A204.1 (cell line): ENCODE results near the gene MPHOSPH8.

Experiments used
- FAIRE-seq: peaks from 2 replicates; lab custom pipeline; 2012; peaks lifted over from hg19 to GRCh38; lab: Jason Lieb, UNC

Gene MPHOSPH8, protein sequence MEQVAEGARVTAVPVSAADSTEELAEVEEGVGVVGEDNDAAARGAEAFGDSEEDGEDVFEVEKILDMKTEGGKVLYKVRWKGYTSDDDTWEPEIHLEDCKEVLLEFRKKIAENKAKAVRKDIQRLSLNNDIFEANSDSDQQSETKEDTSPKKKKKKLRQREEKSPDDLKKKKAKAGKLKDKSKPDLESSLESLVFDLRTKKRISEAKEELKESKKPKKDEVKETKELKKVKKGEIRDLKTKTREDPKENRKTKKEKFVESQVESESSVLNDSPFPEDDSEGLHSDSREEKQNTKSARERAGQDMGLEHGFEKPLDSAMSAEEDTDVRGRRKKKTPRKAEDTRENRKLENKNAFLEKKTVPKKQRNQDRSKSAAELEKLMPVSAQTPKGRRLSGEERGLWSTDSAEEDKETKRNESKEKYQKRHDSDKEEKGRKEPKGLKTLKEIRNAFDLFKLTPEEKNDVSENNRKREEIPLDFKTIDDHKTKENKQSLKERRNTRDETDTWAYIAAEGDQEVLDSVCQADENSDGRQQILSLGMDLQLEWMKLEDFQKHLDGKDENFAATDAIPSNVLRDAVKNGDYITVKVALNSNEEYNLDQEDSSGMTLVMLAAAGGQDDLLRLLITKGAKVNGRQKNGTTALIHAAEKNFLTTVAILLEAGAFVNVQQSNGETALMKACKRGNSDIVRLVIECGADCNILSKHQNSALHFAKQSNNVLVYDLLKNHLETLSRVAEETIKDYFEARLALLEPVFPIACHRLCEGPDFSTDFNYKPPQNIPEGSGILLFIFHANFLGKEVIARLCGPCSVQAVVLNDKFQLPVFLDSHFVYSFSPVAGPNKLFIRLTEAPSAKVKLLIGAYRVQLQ

DNA sequence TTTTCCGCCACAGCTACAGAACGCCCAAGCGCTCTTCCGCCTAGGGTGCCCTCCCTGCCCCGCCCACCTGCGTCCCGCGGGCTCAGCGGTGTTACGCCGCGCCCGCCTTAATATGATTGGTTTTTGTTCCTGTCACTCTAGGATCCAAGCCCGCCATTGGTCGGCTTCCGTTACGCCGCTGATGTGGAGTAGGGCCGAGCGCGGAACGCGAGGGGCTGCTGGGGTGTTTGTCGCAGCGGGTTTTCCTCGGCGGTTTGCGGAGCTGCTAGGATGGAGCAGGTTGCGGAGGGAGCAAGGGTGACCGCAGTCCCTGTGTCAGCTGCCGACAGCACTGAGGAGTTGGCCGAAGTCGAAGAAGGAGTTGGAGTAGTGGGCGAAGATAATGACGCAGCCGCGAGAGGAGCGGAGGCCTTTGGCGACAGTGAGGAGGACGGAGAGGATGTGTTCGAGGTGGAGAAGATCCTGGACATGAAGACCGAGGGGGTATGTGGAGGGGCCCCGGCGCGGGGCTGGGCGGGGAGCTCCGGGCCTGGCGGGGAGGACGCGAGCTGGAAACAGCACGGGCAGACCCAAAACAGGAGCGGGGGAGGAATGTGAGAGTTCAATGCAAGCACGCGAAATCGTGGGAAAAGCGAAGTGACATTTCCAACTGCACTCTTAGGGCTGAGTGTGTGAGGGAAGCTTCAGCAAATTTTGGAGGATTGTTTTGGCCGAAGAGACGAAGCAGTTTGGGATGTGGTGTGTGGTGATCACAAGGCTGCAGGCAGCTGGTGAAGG is at the start of gene MPHOSPH8:
MPHOSPH8 (plus strand) TSS at position 181 of the 777 bp plus-strand sequence; CDS start at position 271, 90 bp downstream.
- FAIRE-seq, result no peak

DNA sequence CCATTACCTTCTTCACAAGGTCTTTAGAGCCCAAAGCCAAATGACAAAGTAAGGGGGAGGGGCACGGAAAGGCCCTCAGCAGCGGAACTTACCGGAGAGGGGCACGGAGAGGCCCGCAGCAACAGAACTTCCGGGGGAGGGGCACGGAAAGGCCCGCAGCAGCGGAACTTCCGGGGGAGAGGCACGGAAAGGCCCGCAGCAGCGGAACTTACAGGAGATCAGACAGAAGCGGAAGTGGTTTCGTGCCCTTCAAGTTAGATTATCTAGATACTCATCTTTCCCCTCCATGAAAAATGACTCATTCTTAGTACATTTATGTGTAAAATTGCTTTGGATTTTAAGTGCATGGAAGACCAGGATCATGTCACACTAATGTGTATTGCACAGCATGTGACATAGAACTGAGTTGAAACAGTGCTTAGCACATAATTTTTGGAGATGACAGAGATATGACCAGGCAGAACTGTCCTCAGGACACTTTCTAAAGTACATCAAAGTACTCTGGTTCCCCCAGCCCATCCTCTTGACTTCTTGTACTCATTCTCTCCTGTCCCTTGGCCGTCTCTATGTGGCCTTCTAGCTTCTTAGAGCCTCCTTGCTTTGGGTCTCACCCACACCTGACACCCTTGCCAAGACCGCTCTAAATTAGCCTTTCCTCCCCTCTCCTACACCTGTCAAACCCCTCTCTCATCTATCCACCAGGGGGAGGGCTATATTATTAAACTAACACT is 46.4 kb upstream of the MPHOSPH8 start:
- no peak for FAIRE-seq

DNA sequence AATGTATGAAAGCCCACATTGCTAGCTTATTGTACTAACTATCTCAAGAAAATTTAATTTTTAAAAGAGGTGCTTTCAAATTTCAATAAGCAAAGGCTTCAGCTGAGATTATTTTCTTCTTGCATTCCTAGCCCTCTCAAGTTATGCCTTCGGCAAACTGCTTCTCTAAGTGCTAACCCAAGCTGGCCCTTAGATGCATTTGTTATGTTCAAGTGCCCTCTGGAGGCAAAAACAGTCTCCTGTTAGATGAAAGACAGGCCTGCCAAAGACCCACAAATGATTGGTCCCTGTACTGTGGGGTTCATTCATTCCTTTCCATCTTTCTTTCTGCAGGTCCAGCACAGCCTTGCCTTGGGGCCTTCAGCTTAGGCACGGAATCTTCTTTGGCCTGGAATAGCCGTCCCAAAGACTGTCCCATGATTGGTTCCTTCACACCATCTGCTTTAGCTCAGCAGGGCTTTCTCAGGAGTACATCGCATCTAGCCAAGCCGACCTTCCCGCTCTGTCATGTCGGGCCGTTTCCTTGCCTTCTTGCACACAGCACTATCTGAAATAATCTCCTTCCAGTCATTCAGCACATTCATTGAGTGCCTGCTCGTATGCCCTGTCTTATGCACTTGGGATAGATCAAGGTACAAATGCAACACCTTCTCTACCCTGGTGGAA is 45.7 kb upstream of the MPHOSPH8 start:
- FAIRE-seq, result peak; percentile 95

DNA sequence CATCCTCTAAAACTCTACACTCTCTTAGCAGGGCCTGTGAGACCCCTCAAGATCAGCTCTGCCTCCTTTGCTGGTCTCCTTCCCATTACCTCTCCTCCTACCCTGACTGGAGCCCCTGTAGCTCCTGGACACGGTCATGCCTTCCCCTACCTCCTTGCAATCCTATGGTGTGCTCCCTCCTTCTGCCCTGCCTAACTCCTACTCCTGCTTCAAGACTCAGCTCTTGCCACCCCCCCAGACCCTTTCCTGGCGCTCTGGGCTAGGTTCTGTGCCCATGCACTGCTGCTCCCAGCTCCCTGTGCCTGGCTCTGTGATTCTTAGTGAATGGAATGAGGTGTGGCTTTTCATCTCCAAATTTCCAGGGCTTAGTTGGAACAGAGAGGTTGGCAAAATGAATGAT is 44.1 kb upstream of the MPHOSPH8 start:
- FAIRE-seq, result no peak

DNA sequence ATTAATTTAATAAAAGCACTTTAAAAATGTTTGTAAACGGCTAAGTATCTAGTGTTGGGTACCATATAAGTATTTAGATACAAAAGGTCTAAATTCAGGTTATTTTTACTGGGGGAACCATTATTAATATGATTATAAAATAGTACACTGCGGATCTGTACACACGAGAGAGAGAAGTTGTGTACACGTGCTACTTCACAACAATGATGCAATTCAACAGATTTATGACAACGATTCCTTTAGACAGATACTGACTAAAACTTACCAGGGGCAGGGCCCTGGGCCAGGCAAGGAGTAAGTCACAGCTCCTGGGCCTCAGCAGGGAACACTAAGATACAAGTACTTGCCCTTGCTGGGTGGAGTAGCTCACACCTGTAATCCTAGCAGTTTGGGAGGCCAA is 43.0 kb upstream of the MPHOSPH8 start:
- no peak for FAIRE-seq

DNA sequence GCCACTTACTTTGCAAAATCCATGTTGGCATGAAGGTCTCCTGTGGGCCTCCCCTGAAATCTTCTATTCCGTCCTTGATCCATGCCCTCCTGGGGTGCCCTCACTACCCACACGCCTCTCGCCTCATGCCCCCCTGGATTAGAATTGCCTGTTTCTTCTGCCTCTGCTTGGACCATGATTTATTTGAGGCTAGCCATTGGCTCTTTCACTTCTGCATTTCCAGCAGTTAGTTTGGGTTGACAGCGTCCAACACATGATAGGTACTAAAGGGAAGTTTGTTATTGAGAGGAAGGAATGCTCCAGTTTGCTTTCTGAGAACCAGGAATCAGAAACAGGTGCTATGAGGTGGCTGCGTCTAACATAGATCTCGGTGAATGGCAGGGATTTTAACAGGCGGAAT is 41.6 kb upstream of the MPHOSPH8 start:
- FAIRE-seq, result no peak

DNA sequence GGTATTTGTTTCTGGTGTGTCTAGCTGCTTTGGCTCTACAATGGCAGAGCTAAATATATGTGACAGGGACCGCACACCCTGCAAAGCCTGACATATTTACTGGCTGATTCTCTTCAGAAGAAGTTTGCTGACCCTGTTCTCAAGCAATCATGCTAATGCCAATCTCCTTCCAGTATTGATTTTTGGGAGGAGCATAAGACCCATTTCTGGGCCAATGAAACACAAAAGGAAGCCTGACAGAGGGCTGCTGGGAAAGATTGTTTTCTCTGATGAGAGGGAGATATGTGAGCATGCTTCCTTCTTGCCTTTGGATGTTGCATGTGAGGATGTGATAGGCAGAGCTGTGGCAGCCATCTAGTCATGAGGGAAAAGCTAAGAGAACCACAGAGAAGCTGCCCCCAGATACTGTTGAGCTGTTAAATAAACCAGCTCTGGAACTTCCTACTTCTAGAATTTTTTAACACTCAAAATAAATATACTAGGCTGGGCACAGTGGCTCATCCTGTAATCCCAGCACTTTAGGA is 40.7 kb upstream of the MPHOSPH8 start:
- FAIRE-seq, result no peak

DNA sequence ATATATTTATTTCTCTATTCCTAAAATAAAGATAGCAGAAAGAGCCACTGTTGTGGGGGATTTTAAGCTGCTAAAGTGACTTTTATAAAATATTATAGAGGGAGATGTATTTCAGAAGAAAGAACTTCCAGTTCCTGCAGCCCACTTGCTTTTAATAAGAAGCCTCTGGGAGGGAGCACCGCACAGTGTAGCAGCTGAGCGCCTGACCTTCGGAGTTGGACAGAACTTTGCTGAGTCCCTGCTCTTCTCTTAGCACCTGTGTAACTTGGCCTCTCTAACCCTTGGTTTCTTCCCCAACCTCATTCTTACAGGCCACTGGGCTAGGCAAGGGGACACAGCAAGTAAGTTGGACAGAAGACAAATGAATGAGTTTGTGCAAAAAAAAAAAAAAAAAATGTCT is 37.4 kb upstream of the MPHOSPH8 start:
- FAIRE-seq, result no peak

DNA sequence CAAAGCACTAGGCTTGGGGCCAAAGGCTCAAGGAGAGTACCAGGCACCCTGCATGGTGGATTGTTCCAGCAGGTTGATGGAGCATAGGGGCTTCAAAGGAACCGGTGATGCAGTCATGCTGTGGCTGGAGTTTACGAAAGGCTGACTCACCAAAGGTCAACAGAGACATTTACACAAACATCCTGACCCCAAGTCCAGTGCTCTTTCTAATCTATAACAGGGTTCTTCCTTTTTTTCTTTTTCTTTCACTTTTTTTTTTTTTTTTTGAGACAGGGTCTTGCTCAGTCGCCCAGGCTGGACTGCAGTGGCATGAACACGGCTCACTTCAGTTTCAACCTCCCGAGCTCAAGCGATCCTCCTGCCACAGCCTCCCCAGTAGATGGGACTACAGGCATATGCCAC is 36.5 kb upstream of the MPHOSPH8 start:
- FAIRE-seq, result no peak

DNA sequence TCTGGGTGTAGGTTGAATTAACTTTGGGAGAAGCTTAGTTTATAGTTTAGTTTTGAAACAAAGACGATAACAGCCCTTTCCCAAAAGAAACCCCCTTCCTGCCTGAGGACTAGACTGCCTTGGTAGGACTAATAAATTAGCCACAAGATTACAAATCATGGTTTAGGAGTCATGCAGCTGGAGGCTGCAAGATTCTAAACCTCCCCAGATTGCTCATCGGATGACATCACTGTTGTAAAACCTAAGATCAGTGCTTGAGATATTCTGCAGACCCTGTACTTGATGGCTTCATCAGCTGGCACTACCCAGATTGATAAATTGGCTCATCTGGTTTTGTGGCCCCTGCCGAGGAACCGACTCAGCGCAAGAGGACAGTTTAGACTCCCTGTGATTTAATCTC is 35.9 kb upstream of the MPHOSPH8 start:
- no peak for FAIRE-seq

DNA sequence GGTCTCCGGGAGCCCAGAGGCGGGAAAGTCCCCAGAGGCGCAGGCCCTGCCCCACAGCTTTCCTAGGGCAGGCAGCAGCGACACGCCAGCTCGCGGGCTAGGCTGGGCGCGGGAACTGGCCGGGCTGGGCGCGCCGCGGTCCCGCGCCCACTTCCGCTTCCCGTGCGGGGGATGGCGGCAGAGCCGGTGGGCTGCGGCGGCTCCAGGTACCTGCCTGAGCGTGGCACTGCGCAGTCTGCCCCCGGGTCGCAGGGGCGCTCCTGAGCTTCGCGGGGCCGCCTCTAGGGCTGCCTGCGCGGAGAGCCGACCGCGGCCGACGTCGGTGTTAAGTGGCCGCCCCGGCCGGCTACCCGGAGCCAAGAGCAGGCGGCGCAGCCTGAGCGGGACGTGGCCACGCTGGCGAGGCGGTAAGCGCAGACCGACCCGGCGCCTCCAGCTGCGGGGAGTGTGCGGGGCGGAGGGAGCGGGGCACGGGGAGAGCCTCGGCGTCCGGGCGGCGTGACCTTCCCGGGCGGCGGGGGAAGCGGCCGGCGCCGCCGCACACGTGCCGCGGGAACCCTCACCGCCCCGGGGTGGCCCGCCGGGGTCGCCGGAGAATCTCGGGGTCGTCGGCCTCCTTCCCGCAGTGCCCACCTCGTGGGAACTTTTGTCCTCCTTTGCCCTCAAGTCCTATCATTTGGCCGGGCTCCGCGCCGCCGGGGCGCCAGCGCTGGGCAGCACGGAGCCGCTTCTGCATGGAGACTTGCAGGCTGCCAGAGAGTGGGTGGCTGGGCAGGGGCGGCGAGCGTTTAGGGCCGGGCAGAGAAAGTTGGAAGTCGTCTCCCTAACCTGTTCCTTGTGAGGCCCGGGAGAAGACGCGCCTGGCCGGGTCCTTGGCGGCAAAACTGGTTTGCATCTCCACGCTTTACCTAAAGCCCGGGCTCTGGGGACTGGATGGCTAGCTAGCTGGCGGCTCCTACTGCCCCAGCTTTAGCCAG is 31.4 kb upstream of the MPHOSPH8 start:
- no peak for FAIRE-seq

DNA sequence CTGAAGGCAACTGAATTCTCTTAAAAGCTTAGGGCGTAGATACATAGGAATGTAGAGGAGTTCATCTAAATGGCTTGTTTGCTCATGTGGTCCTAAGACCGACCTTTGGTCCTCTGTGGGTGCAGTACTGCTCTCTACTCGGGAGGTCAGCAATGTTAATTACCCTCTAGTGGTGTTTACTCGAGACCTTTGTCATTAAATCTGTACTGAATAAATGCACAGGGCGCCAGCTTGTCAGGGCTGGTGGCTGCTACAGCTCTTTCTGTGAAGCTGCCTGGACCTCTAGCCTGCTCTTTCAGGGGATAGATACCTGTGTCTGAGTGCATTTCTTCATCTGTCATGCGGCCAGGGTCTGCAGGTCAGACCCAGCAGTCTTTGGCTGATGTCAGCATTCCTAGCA is 29.2 kb upstream of the MPHOSPH8 start:
- FAIRE-seq, result no peak

DNA sequence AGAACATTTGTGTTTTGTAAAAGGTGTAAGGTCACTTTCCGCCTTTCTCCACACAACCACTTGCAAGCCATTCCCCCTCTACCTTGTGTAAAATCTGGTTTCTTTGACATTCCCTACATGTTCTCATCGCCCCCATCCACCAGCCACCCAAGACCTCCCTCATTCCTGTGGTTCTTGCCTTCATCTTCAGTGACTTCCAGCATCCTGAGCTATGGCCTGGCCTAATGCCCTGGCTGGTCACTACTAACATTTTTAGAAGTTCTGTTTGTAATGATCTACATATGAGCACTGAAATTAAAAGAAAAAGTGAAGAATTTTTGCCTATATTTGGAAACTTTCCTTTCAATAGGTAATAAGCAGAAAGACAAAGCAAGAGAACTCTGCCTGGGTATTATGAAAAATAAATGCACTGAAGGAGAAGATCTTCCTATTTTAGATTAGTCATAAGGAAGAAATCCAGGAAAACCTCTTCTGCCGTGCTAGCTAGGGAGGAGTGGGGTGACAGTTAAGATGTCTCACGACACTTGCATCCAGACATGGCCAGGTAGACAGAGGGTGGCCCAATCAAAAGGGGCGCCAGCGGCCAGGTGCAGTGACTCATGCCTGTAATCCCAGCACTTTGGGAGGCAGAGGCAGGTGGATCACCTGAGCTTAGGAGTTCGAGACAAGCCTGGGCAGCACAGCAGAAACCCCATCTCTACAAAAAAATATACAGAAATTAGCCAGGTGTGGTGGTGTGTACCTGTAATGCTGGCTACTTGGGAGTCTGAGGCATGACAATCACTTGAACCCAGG is 28.1 kb upstream of the MPHOSPH8 start:
- FAIRE-seq, result no peak

DNA sequence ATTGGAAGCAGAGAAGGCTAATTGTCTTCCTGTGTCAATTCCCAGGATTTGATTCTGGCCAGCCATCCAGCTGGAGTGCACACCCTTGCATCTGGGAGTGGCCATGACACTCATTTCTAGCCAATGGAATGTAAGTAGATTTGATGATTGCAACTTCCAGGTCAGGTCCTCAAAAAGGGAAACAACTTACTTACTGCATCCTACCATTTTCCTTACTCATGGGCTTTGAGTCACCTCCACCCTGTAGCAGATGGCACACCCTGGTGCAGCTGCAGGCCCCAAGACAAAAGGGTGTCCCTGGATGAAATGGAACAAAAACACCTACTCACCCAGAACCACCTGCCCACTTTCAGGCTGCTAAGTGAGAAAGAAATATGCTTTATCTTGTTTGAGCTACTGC is 27.3 kb upstream of the MPHOSPH8 start:
- FAIRE-seq, result no peak

DNA sequence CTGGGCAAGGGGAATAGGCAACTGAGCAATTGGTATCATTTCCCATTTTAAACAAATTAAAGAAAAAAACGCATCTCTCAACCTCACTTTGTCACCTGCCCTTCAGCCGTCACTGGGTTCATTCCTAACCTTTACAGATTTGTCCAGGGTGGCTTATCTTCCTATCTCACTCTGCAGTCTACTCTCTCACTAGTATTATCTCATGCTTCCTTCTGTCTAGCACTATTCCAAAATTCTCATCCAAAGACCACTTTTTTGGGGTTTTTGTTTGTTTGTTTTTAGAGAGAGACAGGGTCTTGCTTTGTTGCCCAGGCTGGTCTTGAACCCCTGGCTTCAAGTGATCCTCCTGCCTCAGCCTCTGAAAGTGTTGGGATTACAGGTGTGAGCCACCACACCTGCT is 26.7 kb upstream of the MPHOSPH8 start:
- no peak for FAIRE-seq

DNA sequence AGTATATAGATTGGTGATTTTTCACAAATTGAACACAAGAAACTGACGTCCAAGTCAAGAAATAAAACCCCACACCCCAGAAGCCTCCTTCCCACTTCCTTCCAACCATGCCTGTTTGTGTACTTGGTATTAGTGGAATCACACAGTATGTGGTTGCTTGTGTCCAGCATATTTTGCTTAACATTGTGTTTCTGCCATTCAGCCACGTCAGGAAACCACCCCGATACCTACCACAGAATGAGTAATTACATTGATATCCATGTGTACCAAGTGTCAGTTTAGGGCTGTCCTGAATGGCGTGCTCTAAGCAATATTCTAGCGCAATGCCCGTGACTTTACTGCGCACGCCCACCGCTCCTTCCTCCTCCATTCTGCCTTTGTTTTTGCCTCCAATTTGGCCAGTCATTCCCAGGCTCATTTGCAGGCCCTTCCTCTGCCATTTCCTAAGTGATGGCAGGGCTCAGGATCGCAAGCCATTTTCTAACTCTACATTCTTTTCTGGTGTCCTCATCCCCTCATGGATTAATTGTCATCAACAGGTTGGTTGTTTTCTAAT is 25.9 kb upstream of the MPHOSPH8 start:
- FAIRE-seq, result no peak

DNA sequence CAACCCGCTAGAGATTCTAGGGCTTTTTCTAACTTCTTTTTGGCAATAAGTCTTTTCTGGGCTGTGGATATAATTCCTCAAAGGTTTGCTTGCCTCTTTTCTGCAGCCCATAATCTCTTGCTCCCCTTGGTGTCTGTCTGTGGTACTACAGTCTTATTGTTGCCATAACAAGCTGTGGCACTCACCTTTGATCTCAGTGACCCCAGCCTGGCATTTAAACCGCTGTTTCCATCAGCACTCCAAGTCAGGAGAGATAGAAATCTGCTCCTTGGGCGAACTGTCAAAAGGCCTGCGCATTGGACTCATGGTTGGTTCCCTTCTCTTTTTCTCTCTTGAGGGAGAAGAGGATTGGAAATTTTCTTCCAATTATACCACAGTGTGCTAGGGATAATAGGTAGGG is 14.5 kb upstream of the MPHOSPH8 start:
- no peak for FAIRE-seq

DNA sequence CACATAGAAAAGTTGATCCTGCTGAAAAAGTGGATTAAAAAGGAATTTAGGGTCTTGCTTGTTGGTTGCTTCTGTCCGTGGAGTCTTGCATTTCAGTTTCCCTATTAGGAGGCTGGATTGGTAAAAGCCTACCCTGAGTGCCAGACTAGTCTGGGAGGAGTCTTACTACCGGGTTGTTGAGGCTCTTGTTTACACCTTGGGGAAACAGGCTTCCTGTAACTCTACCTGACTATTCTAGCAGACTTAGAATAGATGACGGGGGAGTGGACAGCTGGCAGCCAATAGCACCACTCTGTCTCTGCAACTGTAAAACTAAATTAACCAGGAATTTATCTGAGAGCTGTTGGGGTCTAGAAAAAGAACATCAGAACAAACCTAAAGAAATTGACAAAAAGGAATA is 11.3 kb upstream of the MPHOSPH8 start:
- no peak for FAIRE-seq

DNA sequence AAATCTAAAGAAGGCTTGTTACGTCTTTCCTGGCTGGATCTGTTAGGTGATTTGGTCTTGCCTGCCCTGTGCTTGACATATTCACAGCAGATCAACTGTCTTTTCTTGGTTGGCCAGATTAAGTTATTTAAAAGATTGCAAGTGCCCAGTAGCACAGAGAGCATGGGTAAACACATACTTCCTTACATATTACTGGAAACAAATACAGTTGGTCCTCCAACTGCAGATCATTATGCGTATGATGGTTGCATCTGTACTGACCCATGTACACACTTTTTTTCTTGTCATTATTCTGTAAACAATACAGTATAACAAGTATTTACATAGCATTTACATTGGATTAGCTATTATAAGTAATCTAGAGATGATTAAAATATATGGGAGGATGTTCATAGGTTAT is 9.2 kb upstream of the MPHOSPH8 start:
- no peak for FAIRE-seq
